Neural crest cell (in vitro differentiated cells): ENCODE measurements around the gene GBGT1. TPM values are rescaled to one million over a fixed set of nuclear protein-coding genes. Genes with fewer than 3 reads are reported as not detected.

ENCODE experiments used
- DNase-seq: peaks from one replicate; pipeline ENCODE4 v3.0.0; 2021; ENCODE audit warnings: low read depth, mixed read lengths, low spot score
- H3K27ac Mint-ChIP-seq: one replicate; pipeline ENCODE4 v1.8.0; 2021; ENCODE audit warnings: mild to moderate bottlenecking, mixed read lengths; ENCODE audit not compliant: unreplicated experiment
- H3K27me3 Mint-ChIP-seq: 2 replicates; pipeline ENCODE4 v1.8.0; 2021; ENCODE audit warnings: low read depth, mild to moderate bottlenecking, mixed read lengths
- H3K36me3 Mint-ChIP-seq: 2 replicates; pipeline ENCODE4 v1.8.0; 2021; ENCODE audit warnings: low read depth, mild to moderate bottlenecking, mixed read lengths
- H3K4me1 Mint-ChIP-seq: 2 replicates; pipeline ENCODE4 v1.8.0; 2021; ENCODE audit warnings: mixed read lengths
- H3K4me3 Mint-ChIP-seq: one replicate; pipeline ENCODE4 v1.8.0; 2021; ENCODE audit warnings: mild to moderate bottlenecking, mixed read lengths
- H3K9me3 Mint-ChIP-seq: 2 replicates; pipeline ENCODE4 v1.8.0; 2021; ENCODE audit warnings: mixed read lengths
- total RNA-seq: library from RNA; stranded (reverse); gene quantifications from 2 replicates; pipeline ENCODE4 v1.2.1, GENCODE V29; 2021
- TF ChIP-seq, protein P1 (sequence below): fragments of 200-600 bp; sonication (generic); conservative IDR thresholded peaks from 2 replicates; pipeline ENCODE4 v1.5.0; 2021; ENCODE audit warnings: antibody characterized with exemption, mild to moderate bottlenecking

GBGT1 gene
- total RNA-seq, 1 donor from 2014 or later, result 13.8 TPM

DNA sequence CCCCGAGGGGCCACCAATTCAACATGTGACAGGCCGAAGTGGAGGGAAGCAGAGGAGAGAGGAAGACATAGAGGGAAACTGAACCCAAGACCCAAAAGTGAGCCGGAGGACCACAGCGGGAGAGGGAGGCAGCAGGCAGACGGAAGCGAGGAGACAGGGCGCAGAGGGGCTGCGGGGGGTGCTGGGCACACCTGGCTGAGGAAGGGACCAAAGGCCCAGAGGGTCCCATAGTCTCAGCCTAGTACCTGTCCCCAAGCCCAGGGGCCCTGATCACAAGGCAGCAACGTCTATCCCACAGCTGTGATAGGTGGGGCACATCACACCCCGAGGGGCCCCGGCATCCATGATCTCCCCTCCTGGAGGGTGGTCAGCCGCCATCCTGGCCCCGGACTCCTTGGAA lies 35.6 kb downstream of the GBGT1 start:
- Mint-ChIP-seq H3K27ac (no peak overlapping the region), H3K4me3 (no peak overlapping the region), H3K36me3 (no peaks in the 10 kb centered on the region), H3K9me3 (no peaks in the 10 kb centered on the region), H3K27me3 (no peaks in the 10 kb centered on the region), H3K4me1 (peaks cover 31% of the 10 kb centered on the region)
- TF ChIP-seq, protein P1, sequence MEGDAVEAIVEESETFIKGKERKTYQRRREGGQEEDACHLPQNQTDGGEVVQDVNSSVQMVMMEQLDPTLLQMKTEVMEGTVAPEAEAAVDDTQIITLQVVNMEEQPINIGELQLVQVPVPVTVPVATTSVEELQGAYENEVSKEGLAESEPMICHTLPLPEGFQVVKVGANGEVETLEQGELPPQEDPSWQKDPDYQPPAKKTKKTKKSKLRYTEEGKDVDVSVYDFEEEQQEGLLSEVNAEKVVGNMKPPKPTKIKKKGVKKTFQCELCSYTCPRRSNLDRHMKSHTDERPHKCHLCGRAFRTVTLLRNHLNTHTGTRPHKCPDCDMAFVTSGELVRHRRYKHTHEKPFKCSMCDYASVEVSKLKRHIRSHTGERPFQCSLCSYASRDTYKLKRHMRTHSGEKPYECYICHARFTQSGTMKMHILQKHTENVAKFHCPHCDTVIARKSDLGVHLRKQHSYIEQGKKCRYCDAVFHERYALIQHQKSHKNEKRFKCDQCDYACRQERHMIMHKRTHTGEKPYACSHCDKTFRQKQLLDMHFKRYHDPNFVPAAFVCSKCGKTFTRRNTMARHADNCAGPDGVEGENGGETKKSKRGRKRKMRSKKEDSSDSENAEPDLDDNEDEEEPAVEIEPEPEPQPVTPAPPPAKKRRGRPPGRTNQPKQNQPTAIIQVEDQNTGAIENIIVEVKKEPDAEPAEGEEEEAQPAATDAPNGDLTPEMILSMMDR, result no peak
- no peak for DNase-seq

DNA sequence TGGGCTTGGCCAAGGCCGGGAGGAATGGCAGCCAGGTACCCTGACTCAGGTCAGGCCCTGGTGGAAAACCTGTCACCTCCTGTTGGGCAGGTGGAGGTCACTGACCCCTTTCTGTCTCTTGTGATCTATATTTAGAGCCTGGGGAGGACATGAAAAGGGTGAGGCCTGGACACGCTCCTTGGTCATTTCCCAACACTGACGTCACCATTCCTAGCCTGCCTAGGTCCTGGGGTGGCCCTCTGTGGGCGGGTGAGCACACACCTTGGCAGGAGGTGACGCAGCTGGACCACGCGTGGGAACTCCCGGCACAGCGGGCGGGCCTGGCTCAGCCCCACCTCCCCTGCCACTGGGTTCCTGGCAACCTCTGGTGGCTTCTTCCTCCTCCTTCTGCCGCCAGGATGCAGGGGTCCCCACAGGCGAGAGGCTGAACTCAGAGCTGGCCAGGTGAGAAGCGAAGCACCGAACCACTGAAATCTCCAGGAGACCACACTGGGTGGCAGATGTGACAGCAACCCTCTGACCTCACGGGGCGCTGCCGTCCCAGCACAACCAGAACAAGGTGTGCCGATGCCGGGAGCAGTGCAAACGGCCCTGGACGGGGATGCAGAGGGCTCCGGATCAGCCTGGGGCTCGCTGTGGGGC lies 36.3 kb downstream of the GBGT1 start:
- Mint-ChIP-seq H3K36me3 (no peaks in the 10 kb centered on the region), H3K4me3 (no peak overlapping the region), H3K4me1 (peaks cover 38% of the 10 kb centered on the region), H3K27ac (no peak overlapping the region), H3K27me3 (no peaks in the 10 kb centered on the region), H3K9me3 (no peaks in the 10 kb centered on the region)
- TF ChIP-seq, protein P1, result no peak
- no peak for DNase-seq

DNA sequence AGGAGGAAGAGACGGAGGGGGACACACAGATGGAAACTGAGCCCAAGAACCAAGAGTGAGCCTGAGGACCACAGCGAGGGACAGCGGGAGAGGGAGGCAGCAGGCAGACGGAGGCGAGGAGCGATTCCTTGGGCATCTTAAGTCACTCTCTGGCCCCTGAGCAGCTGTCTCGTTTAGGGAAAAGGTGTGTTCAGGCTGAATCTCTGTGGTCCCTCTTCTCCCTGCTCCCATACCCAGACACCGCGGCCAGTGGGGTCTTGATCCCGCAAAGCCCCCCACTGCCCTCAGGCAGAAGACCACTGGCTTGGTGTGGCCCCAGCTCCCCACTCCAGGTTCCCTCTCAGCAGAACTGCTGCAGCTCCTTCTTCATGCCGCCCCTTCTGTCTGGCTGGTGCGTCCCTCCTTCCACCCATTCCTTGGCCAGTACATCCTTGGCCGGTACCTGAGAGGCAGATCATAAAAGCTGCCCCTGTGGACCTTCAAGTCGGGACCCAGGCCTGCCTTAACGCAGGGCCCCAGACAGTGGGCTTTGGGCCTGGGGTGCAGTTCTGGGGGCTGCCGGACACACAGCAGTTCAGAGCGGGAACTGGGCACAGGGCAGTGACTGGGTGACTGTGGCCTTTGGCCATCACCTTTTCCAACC lies 36.9 kb downstream of the GBGT1 start:
- DNase-seq, result no peak
- Mint-ChIP-seq H3K9me3 (no peaks in the 10 kb centered on the region), H3K36me3 (no peaks in the 10 kb centered on the region), H3K27me3 (no peaks in the 10 kb centered on the region), H3K27ac (no peak overlapping the region), H3K4me3 (no peak overlapping the region), H3K4me1 (peaks cover 39% of the 10 kb centered on the region)
- TF ChIP-seq, protein P1, result no peak

DNA sequence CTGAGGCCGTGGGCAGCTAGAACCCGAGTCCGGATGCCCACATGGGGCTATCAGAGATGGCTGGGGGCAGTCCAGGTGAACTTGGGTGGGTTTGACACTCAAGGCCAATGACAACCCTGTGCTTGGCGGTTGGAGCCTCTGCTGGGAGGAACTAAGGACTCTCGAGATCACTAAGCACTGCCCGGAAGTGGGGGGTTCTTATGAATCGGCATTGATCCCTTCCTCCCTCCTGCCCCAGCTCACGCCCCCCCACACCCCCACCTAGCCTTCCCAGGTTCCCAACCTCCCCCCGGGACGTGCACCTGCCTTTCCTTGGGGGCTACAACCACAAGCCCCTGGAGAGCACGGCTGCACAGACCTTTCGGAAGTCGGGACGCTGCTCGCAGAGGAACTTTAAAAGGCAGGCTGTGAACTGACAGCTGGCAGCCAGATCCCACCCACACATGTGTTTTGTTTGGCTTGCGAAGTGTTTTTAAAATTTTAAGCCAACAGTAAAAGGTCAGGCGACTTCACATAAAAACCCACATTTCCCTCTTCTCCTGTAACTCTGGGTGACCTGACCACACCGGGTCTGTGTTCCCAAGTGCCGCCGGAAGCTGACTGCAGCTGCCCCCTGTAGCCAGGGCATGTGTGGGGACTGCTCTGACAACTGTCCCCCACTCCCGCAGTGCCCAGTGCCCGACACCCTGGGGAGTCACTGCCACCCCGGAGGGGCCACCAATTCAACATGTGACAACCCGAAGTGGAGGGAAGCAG lies 37.6 kb downstream of the GBGT1 start:
- Mint-ChIP-seq H3K27ac (peak overlapping the region; percentile 50), H3K27me3 (no peaks in the 10 kb centered on the region), H3K4me1 (peaks cover 43% of the 10 kb centered on the region), H3K4me3 (peak overlapping the region; percentile 12), H3K36me3 (no peaks in the 10 kb centered on the region), H3K9me3 (no peaks in the 10 kb centered on the region)
- no peak for DNase-seq
- TF ChIP-seq, protein P1, result no peak

DNA sequence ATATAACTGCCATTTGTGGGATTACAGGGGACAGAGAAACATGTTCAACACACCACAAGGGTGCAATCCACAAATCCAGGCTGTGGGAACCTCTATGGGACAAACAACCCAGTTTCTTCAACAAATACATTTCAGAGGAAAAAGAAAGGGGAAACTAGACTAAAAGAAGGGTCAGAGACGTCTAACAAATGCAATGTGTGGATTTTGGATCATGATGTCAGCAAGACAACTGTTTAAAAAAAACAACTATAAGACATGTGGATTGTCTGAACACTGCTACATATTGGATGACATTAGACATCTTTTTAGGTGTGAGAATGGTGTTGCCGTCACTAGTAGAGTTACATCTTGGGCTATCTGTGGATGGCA lies 38.8 kb downstream of the GBGT1 start:
- H3K27me3 Mint-ChIP-seq, result no peaks in the 10 kb centered on the region
- H3K36me3 Mint-ChIP-seq, result no peaks in the 10 kb centered on the region
- TF ChIP-seq, protein P1, result no peak
- H3K4me3 Mint-ChIP-seq, result no peak overlapping the region
- peaks cover 46% of the 10 kb centered on the region for H3K4me1 Mint-ChIP-seq
- H3K27ac Mint-ChIP-seq, result no peak overlapping the region
- no peak for DNase-seq
- no peaks in the 10 kb centered on the region for H3K9me3 Mint-ChIP-seq
